Measurements from ENCODE around the gene AMOTL1.
"Not testable (repeated sequence)": the region's sequence is repeated elsewhere in the genome, so short reads cannot be mapped to it uniquely, and the experiment has no call there.

Gene AMOTL1

GRCh38 chr11:94845622-94846021, 77.5 kb downstream of the AMOTL1 start:
- Histone ChIP-seq H3K27me3 (ENCODE audit: control insufficient read depth, insufficient read depth, low read length) (no peaks in the 10 kb centered on the region), H3K4me1 (ENCODE audit: control insufficient read depth, insufficient read depth, low read length) (peaks cover 9% of the 10 kb centered on the region), H3K27ac (ENCODE audit: low read depth, low read length) (peak overlapping the region; percentile 80), H3K4me3 (ENCODE audit: low read length) (no peak overlapping the region), H3K9ac (ENCODE audit: low read length) (no peak overlapping the region), H3K36me3 (ENCODE audit: control insufficient read depth, insufficient read depth, low read length) (no peaks in the 10 kb centered on the region)

- Histone ChIP-seq H3K27ac (ENCODE audit: low read depth, low read length) (no peak overlapping the region), H3K9ac (ENCODE audit: low read length) (no peak overlapping the region), H3K4me3 (ENCODE audit: low read length) (no peak overlapping the region), H3K36me3 (ENCODE audit: control insufficient read depth, insufficient read depth, low read length) (peaks cover 7% of the 10 kb centered on the region), H3K4me1 (ENCODE audit: control insufficient read depth, insufficient read depth, low read length) (peaks cover 9% of the 10 kb centered on the region), H3K27me3 (ENCODE audit: control insufficient read depth, insufficient read depth, low read length) (no peaks in the 10 kb centered on the region)
Measured at GRCh38 chr11:94849839-94850238, 81.7 kb downstream of the AMOTL1 start.

- Histone ChIP-seq H3K27ac (ENCODE audit: low read depth, low read length) (no peak overlapping the region), H3K9ac (ENCODE audit: low read length) (no peak overlapping the region), H3K4me1 (ENCODE audit: control insufficient read depth, insufficient read depth, low read length) (no peaks in the 10 kb centered on the region), H3K4me3 (ENCODE audit: low read length) (no peak overlapping the region), H3K36me3 (ENCODE audit: control insufficient read depth, insufficient read depth, low read length) (peaks cover 14% of the 10 kb centered on the region), H3K27me3 (ENCODE audit: control insufficient read depth, insufficient read depth, low read length) (no peaks in the 10 kb centered on the region)
Measured at GRCh38 chr11:94851864-94852636, 83.9 kb downstream of the AMOTL1 start.

DNA sequence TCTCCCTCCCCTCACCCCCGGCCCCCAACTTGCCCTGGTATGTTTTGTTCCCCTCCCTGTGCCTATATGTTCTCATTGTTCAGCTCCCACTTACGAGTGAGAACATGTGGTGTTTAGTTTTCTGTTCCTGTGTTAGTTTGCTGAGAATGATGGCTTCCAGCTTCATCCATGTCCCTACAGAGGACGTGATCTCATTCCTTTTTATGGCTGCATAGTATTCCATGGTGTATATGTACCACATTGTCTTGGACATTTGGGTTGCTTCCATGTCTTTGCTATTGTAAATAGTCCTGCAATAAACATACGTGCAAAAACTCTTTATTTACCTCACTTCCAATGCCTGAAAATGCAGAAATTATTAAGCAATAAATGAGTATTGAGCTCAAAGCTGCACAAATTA, 85.1 kb downstream of the AMOTL1 start:
- not testable (repeated sequence) for H3K27ac ChIP-seq (ENCODE audit: low read depth, low read length); H3K4me1 ChIP-seq (ENCODE audit: control insufficient read depth, insufficient read depth, low read length); H3K9ac ChIP-seq (ENCODE audit: low read length); H3K4me3 ChIP-seq (ENCODE audit: low read length); H3K27me3 ChIP-seq (ENCODE audit: control insufficient read depth, insufficient read depth, low read length)
- H3K36me3 ChIP-seq (ENCODE audit: control insufficient read depth, insufficient read depth, low read length), result peaks cover 14% of the 10 kb centered on the region

- peaks cover 14% of the 10 kb centered on the region for H3K36me3 ChIP-seq (ENCODE audit: control insufficient read depth, insufficient read depth, low read length)
- H3K27ac ChIP-seq (ENCODE audit: low read depth, low read length), result no peak overlapping the region
- H3K9ac ChIP-seq (ENCODE audit: low read length), result no peak overlapping the region
- H3K4me3 ChIP-seq (ENCODE audit: low read length), result no peak overlapping the region
- H3K27me3 ChIP-seq (ENCODE audit: control insufficient read depth, insufficient read depth, low read length), result no peaks in the 10 kb centered on the region
- H3K4me1 ChIP-seq (ENCODE audit: control insufficient read depth, insufficient read depth, low read length), result no peaks in the 10 kb centered on the region
Measured at GRCh38 chr11:94853836-94854235, 85.7 kb downstream of the AMOTL1 start.

- Histone ChIP-seq H3K36me3 (ENCODE audit: control insufficient read depth, insufficient read depth, low read length) (peaks cover 23% of the 10 kb centered on the region), H3K4me1 (ENCODE audit: control insufficient read depth, insufficient read depth, low read length) (no peaks in the 10 kb centered on the region), H3K9ac (ENCODE audit: low read length) (no peak overlapping the region), H3K4me3 (ENCODE audit: low read length) (no peak overlapping the region), H3K27me3 (ENCODE audit: control insufficient read depth, insufficient read depth, low read length) (no peaks in the 10 kb centered on the region), H3K27ac (ENCODE audit: low read depth, low read length) (no peak overlapping the region)
Measured at GRCh38 chr11:94854770-94855633, 86.8 kb downstream of the AMOTL1 start.

GRCh38 chr11:94855666-94856065, 87.5 kb downstream of the AMOTL1 start:
- H3K9ac ChIP-seq (ENCODE audit: low read length), result no peak overlapping the region
- H3K27me3 ChIP-seq (ENCODE audit: control insufficient read depth, insufficient read depth, low read length), result no peaks in the 10 kb centered on the region
- H3K4me1 ChIP-seq (ENCODE audit: control insufficient read depth, insufficient read depth, low read length), result no peaks in the 10 kb centered on the region
- H3K27ac ChIP-seq (ENCODE audit: low read depth, low read length), result no peak overlapping the region
- peaks cover 24% of the 10 kb centered on the region for H3K36me3 ChIP-seq (ENCODE audit: control insufficient read depth, insufficient read depth, low read length)
- no peak overlapping the region for H3K4me3 ChIP-seq (ENCODE audit: low read length)

DNA sequence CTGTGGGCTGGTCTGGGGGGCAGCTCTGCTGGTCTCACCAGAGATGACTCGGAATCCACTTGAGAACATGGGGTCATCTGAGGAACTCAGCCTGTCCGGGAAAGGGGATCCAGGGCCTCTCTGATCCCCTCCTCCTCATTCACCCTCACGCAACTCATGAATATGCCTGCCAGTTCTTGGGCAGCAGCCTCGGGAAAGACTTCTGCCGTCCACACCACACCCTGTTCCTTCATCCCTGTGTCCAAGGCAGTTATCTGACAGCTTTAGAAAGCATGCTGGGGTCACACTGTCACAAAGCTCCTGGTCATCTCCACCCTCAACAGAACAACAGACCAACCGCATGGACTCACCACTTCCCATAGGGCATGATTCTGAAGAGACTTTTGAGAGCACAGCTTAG, 88.3 kb downstream of the AMOTL1 start:
- H3K9ac ChIP-seq (ENCODE audit: low read length), result no peak overlapping the region
- H3K4me1 ChIP-seq (ENCODE audit: control insufficient read depth, insufficient read depth, low read length), result no peaks in the 10 kb centered on the region
- no peaks in the 10 kb centered on the region for H3K27me3 ChIP-seq (ENCODE audit: control insufficient read depth, insufficient read depth, low read length)
- H3K27ac ChIP-seq (ENCODE audit: low read depth, low read length), result no peak overlapping the region
- H3K36me3 ChIP-seq (ENCODE audit: control insufficient read depth, insufficient read depth, low read length), result peaks cover 26% of the 10 kb centered on the region
- no peak overlapping the region for H3K4me3 ChIP-seq (ENCODE audit: low read length)

DNA sequence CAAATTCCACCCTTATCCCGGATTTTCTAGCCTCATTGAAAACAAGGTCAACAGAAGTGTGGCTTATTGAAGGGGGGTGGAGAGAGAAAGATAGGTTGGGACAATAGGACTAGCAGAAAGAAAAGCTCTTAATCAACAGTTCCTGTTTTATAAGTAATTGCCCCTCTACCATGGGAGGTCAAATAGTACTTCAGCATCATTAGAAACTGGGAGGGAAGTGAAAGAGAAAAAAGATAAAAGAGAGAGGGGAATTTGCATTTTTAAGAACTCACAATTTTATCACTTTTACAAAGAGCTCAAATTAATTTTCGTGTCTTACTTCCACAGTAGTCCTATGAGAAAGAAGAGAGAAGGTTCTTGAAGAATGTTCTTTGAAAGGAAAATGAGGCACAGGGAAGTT, 89.2 kb downstream of the AMOTL1 start:
- peaks cover 30% of the 10 kb centered on the region for H3K36me3 ChIP-seq (ENCODE audit: control insufficient read depth, insufficient read depth, low read length)
- H3K4me1 ChIP-seq (ENCODE audit: control insufficient read depth, insufficient read depth, low read length), result no peaks in the 10 kb centered on the region
- H3K27ac ChIP-seq (ENCODE audit: low read depth, low read length), result no peak overlapping the region

GRCh38 chr11:94858012-94858705, 90.0 kb downstream of the AMOTL1 start:
- Histone ChIP-seq H3K9ac (ENCODE audit: low read length) (no peak overlapping the region), H3K4me3 (ENCODE audit: low read length) (no peak overlapping the region), H3K27me3 (ENCODE audit: control insufficient read depth, insufficient read depth, low read length) (no peaks in the 10 kb centered on the region), H3K27ac (ENCODE audit: low read depth, low read length) (no peak overlapping the region), H3K4me1 (ENCODE audit: control insufficient read depth, insufficient read depth, low read length) (no peaks in the 10 kb centered on the region), H3K36me3 (ENCODE audit: control insufficient read depth, insufficient read depth, low read length) (peaks cover 30% of the 10 kb centered on the region)

More for the DNA sequence above, 89.2 kb downstream of the AMOTL1 start:
- no peak overlapping the region for H3K4me3 ChIP-seq (ENCODE audit: low read length)
- H3K27me3 ChIP-seq (ENCODE audit: control insufficient read depth, insufficient read depth, low read length), result no peaks in the 10 kb centered on the region
- no peak overlapping the region for H3K9ac ChIP-seq (ENCODE audit: low read length)

DNA sequence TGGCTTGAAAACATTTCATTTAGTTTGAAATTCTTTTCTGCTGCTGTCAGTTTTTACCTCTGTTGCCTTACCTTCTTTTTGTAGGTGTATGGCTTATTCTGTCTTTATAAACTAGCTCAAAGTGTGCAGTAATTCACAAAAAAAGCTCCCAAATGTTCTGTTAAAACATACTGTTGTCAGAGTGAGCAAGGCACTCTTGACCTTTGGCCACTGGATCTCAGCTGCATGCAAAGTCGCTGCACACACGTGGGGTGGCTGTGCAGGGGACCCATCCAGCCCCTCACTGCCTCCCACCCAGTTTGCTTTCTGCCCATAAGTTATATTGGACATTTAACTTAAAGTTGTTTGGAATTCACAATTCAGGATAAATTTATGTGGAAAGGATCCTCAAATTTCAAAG, 92.2 kb downstream of the AMOTL1 start:
- Histone ChIP-seq H3K36me3 (ENCODE audit: control insufficient read depth, insufficient read depth, low read length) (peaks cover 22% of the 10 kb centered on the region), H3K27ac (ENCODE audit: low read depth, low read length) (no peak overlapping the region), H3K4me1 (ENCODE audit: control insufficient read depth, insufficient read depth, low read length) (no peaks in the 10 kb centered on the region), H3K27me3 (ENCODE audit: control insufficient read depth, insufficient read depth, low read length) (no peaks in the 10 kb centered on the region), H3K4me3 (ENCODE audit: low read length) (no peak overlapping the region), H3K9ac (ENCODE audit: low read length) (no peak overlapping the region)

GRCh38 chr11:94861306-94861845, 93.2 kb downstream of the AMOTL1 start:
- Histone ChIP-seq H3K4me3 (ENCODE audit: low read length) (no peak overlapping the region), H3K27me3 (ENCODE audit: control insufficient read depth, insufficient read depth, low read length) (no peaks in the 10 kb centered on the region), H3K4me1 (ENCODE audit: control insufficient read depth, insufficient read depth, low read length) (no peaks in the 10 kb centered on the region), H3K9ac (ENCODE audit: low read length) (no peak overlapping the region), H3K27ac (ENCODE audit: low read depth, low read length) (no peak overlapping the region), H3K36me3 (ENCODE audit: control insufficient read depth, insufficient read depth, low read length) (peaks cover 26% of the 10 kb centered on the region)

Data from rectal smooth muscle tissue (tissue), 1 donor.